ENCODE measurements around the gene GIPC2. TPM values are rescaled to one million over a fixed set of nuclear protein-coding genes. Genes with fewer than 3 reads are reported as not detected.

Gene GIPC2
- total RNA-seq, 1 experiment from 2014 or later: 0.07 TPM

DNA sequence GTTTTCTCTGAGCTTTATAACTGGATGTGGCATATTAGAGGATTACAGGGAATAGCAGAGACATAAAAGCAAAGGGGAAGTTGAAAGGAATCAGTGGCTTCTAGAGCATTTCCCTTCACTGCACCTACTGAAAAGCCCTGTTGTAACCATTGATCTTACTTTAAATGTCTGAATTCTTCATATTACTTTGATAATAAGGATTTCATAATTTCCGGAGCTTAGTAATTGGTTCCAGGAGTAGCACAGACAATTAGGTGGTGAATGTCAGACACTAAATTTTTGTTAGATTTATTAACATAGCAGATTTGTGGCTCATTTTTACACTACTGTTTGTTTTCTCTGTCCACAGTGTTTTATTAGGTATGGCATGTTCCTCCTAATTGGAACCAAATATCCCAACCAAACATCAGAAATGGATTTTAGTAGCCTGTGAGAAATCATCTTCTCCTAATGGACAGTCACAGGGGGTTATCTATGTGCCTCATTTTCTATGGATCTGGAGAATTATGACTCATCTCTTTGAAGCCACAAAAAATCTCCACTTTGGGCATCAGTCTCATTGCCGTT lies 100.5 kb downstream of the GIPC2 start:
- Histone ChIP-seq H2AFZ (ENCODE audit: low read depth, low read length, poor library complexity, severe bottlenecking) (no peak overlapping the region), H3K4me1 (ENCODE audit: control insufficient read depth in 1 of 2, insufficient read depth in 2 of 2, low read length in 2 of 2) (no peaks in the 10 kb centered on the region), H3K9me2 (ENCODE audit: insufficient read depth) (no peaks in the 10 kb centered on the region), H3K36me3 (ENCODE audit: control insufficient read depth in 1 of 2, insufficient read depth in 2 of 2, low read length in 2 of 2) (no peaks in the 10 kb centered on the region), H4K20me1 (ENCODE audit: insufficient read depth) (no peaks in the 10 kb centered on the region), H3K27ac (ENCODE audit: low read depth, low read length) (no peak overlapping the region), H3K79me2 (ENCODE audit: insufficient read depth, low read length) (no peaks in the 10 kb centered on the region), H3K9me3 (ENCODE audit: control insufficient read depth in 1 of 2, insufficient read depth in 1 of 2, low read depth in 1 of 2, low read length in 2 of 2) (no peaks in the 10 kb centered on the region), H3K27me3 (ENCODE audit: insufficient read depth, low read length) (no peaks in the 10 kb centered on the region), H3K9ac (ENCODE audit: low read length) (no peak overlapping the region), H3K4me2 (ENCODE audit: low read length) (no peak overlapping the region), H3K4me3 (replicated peaks in 1 of 2; ENCODE audit: low read depth in 1 of 2, low read length in 2 of 2) (no peak overlapping the region)
- RAD21 ChIA-PET (ENCODE audit: low non-redundant PET in 1 of 2, low total read pairs in 2 of 2, uncharacterized antibody in 2 of 2, unreplicated experiment in 2 of 2): no interaction called here
- no peak for DNase-seq (ENCODE audit: low read depth, low spot score)
- no peak for ATAC-seq
- no TSS peak for BruUV-seq (replicated peaks)
- POLR2A ChIA-PET: no interaction called here
- CTCF ChIA-PET: interaction anchor here (0.7 to 1.6 kb wide), 4 partner anchors 15 to 462 kb away, joined by 4 to 6 read pairs (median 4); no protein-coding TSS in a partner anchor
- TF ChIP-seq POLR2A (IDR thresholded peaks at IDR 0.05; ENCODE audit: borderline replicate concordance, extremely low read depth, insufficient read depth, insufficient read length) (no peak), RAD21 (IDR thresholded peaks at IDR 0.05; ENCODE audit: low read depth) (no peak), SRF (IDR thresholded peaks at IDR 0.05; ENCODE audit: low read depth) (no peak)
- TF ChIP-seq, protein P1, sequence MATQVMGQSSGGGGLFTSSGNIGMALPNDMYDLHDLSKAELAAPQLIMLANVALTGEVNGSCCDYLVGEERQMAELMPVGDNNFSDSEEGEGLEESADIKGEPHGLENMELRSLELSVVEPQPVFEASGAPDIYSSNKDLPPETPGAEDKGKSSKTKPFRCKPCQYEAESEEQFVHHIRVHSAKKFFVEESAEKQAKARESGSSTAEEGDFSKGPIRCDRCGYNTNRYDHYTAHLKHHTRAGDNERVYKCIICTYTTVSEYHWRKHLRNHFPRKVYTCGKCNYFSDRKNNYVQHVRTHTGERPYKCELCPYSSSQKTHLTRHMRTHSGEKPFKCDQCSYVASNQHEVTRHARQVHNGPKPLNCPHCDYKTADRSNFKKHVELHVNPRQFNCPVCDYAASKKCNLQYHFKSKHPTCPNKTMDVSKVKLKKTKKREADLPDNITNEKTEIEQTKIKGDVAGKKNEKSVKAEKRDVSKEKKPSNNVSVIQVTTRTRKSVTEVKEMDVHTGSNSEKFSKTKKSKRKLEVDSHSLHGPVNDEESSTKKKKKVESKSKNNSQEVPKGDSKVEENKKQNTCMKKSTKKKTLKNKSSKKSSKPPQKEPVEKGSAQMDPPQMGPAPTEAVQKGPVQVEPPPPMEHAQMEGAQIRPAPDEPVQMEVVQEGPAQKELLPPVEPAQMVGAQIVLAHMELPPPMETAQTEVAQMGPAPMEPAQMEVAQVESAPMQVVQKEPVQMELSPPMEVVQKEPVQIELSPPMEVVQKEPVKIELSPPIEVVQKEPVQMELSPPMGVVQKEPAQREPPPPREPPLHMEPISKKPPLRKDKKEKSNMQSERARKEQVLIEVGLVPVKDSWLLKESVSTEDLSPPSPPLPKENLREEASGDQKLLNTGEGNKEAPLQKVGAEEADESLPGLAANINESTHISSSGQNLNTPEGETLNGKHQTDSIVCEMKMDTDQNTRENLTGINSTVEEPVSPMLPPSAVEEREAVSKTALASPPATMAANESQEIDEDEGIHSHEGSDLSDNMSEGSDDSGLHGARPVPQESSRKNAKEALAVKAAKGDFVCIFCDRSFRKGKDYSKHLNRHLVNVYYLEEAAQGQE (IDR thresholded peaks at IDR 0.05; ENCODE audit: low read depth): no peak
- intact Hi-C loops (cut with micrococcal nuclease): loop anchor here (5.0 kb wide), 1 partner anchor 531 kb away; no protein-coding TSS in a partner anchor

DNA sequence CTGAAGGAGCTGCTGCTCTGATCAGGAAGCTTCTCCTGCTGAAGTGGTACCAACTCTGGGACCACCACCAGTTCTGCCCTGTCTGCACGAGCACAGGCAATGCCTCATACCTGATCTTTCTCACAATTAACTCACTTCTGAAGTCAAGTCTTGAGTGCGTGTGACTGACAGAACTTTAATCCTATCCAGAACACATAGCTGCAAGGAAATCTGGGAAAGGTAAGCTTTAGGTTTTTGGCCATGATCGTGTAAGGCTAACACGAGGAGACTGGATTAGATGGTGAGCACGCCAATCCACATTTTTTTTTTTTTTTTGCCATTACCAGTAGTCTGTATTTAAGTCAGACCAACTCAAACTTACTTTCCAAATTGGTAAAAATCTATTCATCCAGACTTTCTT lies 101.3 kb downstream of the GIPC2 start:
- Histone ChIP-seq H3K27ac (ENCODE audit: low read depth, low read length) (no peak overlapping the region), H3K9ac (ENCODE audit: low read length) (no peak overlapping the region), H3K79me2 (ENCODE audit: insufficient read depth, low read length) (no peaks in the 10 kb centered on the region), H3K9me3 (ENCODE audit: control insufficient read depth in 1 of 2, insufficient read depth in 1 of 2, low read depth in 1 of 2, low read length in 2 of 2) (no peaks in the 10 kb centered on the region), H3K4me2 (ENCODE audit: low read length) (no peak overlapping the region), H3K9me2 (ENCODE audit: insufficient read depth) (no peaks in the 10 kb centered on the region), H3K4me1 (ENCODE audit: control insufficient read depth in 1 of 2, insufficient read depth in 2 of 2, low read length in 2 of 2) (no peaks in the 10 kb centered on the region), H3K27me3 (ENCODE audit: insufficient read depth, low read length) (no peaks in the 10 kb centered on the region), H4K20me1 (ENCODE audit: insufficient read depth) (no peaks in the 10 kb centered on the region), H3K4me3 (replicated peaks in 1 of 2; ENCODE audit: low read depth in 1 of 2, low read length in 2 of 2) (no peak overlapping the region), H3K36me3 (ENCODE audit: control insufficient read depth in 1 of 2, insufficient read depth in 2 of 2, low read length in 2 of 2) (no peaks in the 10 kb centered on the region), H2AFZ (ENCODE audit: low read depth, low read length, poor library complexity, severe bottlenecking) (no peak overlapping the region)
- TF ChIP-seq EGR1 (IDR thresholded peaks at IDR 0.05; ENCODE audit: low read depth): no peak
- no peak for TF ChIP-seq SRF (IDR thresholded peaks at IDR 0.05; ENCODE audit: low read depth)
- TF ChIP-seq RAD21 (IDR thresholded peaks at IDR 0.05; ENCODE audit: low read depth): no peak
- DNase-seq (ENCODE audit: low read depth, low spot score) (no peak), ATAC-seq (no peak)
- ChIA-PET CTCF (no interaction called here), RAD21 (ENCODE audit: low non-redundant PET in 1 of 2, low total read pairs in 2 of 2, uncharacterized antibody in 2 of 2, unreplicated experiment in 2 of 2) (no interaction called here), POLR2A (no interaction called here)
- intact Hi-C loops (cut with micrococcal nuclease): loop anchor here (5.0 kb wide), 1 partner anchor 530 kb away; no protein-coding TSS in a partner anchor
- no TSS peak for BruUV-seq (replicated peaks)

Data from HCT116 (cell line).